NOMO-1 treated with DMSO at 0.1 percent for 48 hours (cell line): ENCODE results near the gene FAM184A.
"Not testable (repeated sequence)": the region's sequence is repeated elsewhere in the genome, so short reads cannot be mapped to it uniquely, and the experiment has no call there.

Experiments used
- DNase-seq: peaks from one replicate; lab custom pipeline; 2025; ENCODE audit not compliant: unreplicated experiment; lab: John Stamatoyannopoulos, UW

Gene FAM184A

DNA sequence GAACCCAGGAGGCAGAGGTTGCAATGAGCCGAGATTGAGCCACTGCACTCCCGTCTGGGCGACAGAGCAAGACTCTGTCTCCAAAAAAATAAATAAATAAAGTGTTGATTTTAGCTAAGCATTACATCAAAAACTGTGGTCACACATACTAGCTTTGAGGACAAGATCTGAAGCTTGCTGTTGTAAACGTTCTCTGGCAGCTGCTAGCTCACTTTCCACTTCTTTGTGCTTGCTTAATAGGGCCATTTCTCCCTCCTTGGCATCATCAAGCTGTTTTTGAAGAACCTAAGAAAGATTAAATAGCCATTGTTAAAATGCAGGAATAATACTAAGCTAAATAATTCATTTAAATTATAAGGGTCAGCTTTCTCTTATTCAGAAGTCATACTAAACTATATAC is 55.7 kb downstream of the FAM184A start:
- no peak for DNase-seq

DNA sequence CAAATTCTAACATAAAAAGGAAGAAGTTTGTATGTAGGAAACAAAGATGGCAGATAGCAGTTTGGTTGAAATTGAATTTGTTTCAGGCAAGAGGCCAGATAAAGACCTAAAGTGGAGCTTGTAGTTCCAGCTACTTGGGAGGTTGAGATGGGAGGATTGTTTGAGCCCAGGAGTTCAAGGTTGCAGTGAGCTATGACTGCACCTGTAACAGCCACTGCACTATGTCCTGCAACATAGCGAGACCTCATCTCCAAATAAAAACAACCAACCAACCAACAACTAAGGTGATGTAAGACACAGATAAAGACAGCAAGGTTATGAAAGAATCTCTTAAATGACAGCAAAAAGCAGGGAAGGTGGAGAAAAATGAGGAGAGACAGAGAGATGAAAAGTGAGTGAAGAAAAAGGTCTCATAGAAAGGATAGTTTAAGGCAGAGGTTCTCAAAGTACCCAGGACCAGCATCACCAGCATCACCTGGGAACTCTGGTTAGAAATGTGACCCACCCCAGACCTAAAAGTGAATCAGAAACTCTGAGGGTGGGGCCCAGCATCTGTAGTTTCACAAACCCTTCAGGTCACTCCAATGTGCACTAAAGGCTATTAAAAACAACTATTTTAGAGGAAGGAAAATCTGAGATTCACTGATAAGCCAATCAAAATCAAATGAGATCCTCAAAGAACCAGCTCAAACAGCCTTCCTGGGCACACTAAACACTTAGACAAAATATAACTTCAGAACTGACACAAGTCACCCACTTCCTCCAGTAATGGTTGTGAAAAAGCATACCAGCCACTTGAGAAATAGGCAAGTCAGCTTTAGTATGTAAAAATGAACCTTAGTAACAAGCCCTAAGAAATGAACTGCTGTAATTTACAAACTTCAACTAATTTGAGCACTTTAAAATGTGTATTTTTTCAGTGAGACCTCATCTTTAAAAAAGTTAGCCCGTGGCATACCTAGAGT is 57.6 kb downstream of the FAM184A start:
- no peak for DNase-seq

DNA sequence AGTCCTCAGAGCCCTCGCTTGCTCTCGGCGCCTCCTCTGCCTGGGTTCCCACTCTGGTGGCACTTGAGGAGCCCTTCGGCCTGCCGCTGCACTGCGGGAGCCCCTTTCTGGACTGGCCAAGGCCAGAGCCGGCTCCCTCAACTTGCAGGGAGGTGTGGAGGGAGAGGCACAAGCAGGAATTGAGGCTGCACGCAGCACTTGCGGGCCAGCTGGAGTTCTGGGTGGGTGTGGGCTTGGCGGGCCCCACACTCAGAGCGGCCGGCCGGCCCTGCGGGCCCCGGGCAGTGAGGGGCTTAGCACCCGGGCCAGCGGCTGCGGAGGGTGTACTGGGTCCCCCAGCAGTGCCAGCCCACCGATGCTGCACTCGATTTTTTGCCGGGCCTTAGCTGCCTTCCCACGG is 63.3 kb downstream of the FAM184A start:
- DNase-seq = not testable (repeated sequence)

DNA sequence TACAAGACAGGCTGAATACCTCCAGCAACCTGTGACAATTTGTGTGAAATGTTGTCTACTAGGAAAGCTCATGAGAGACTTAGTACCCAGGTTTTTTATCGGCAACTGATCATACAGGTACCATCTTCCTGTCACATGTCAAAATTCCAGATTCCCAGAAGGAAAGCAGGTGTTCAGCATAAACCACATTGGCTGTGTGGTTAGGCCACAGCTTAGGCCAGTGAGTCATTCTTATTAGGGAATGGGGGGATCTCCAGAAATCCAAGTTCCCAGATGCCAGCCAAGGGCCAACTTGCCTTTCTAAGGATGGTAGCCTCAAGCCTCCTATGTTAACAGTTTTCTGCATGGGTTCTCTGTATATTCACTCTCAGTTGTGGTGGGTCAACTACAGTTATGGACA is 65.9 kb downstream of the FAM184A start:
- no peak for DNase-seq

DNA sequence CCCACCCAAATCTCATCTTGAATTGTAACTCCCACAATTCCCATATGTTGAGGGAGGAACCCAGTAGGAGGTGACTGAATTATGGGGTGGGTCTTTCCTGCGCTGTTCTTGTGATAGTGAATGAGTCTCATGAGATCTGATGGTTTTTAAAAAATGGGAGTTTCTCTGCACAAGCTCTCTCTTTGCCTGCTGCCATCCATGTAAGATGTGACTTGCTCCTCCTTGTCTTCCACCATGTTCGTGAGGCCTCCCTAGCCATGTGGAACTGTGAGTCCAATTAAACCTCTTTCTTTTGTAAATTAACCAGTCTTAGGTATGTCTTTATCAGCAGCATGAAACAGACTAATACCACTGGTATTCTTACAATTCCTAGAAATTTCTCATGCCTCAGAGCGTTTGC is 69.2 kb downstream of the FAM184A start:
- not testable (repeated sequence) for DNase-seq

DNA sequence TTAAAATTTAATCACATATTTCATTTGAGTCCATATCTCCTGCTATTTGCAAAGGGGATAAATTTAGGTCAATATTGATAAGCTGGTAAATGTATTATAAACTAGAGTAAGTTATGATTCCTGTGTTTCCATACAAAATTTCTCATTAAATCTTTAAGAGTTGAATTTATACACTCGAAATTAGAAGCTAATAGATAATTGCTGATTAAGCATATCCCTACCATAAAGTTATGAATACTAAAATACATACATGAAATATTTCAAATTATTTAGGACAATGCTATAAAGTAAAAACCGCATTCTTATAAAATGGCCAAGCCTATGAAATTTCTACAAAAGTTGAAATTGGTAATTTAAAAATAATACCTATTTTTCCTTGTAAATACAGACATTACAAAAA is 71.5 kb downstream of the FAM184A start:
- no peak for DNase-seq

DNA sequence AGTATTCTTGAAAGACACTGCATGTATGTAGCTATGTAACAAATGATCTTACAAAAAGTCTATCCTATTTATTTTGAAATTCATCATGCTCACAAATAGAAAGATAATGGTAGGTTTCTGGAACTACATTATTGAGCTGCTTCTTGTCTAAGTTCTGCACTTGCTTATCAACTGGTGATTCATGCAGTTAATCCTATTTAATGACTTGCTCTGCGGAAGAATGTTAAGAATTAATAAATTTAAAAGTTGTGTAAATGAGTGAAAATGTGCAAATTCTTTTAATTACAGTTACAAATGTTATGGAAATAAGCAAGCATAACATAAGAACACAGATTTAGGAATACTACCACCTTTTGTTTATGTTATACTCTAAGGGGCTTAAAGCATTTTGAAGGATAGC is 76.4 kb downstream of the FAM184A start:
- no peak for DNase-seq

DNA sequence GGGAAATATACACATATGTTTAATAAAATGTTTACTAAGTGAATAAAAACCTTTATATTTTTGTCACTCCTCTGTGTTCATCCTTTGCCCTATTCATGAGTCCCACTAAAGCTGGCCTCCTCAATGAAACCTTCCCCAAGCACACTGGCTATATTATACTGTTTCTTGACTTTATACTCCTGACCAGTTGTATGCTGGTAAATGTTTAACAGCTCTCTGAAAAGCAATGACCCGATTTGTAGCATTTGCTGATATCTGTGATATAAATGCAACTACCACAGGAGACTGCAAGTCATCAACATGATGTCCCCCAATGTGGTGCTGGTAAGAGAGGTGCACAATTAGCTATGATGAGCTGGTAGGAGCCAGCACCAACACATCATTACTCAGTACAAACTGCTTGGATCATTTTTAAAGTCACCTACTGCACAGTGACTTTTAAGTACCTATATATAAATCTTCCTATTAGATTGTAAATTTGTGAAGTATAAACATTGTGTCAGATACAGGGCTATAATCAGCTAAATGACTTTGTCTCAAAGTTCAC is 78.9 kb downstream of the FAM184A start:
- DNase-seq = no peak

DNA sequence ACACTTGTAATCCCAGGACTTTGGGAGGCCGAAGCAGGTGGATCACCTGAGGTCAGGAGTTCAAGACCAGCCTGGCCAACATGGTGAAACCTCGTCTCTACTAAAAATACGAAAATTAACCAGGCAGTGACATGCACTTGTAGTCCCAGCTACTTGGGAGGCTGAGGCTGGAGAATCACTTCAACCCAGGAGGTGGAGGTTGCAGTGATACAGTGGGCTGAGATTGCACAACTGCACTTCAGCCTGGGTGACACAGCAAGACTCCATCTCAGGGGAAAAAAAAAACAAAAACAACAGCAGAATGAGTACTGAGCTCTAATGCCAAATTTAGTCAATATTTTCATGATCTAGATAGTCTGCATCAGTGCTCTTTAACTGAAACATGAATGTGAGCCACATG is 81.0 kb downstream of the FAM184A start:
- DNase-seq = not testable (repeated sequence)

DNA sequence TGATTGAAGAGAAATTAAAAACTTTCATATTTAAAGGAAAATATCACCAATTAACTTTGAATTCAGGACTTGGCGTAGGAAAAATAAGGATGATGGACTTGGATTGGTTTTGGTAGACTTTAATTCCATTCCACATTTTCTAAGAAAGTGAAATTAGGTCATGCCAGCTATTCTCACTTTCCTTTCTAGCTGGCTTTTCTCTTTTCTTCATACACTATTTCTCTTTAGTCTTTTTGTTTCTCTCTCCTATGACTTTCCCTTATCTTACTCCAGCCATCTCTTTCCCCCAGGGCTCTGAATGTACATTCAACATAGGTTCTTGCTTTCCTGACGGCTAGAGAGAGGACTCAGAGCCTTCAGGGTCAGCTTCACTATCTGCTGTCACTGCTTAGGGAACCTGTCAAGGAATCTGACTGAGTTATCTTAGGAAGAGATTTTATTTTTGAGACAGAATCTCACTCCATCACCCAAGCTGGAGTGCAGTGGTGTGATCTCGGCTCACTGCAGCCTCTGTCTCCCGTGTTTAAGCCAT is 82.1 kb downstream of the FAM184A start:
- no peak for DNase-seq

DNA sequence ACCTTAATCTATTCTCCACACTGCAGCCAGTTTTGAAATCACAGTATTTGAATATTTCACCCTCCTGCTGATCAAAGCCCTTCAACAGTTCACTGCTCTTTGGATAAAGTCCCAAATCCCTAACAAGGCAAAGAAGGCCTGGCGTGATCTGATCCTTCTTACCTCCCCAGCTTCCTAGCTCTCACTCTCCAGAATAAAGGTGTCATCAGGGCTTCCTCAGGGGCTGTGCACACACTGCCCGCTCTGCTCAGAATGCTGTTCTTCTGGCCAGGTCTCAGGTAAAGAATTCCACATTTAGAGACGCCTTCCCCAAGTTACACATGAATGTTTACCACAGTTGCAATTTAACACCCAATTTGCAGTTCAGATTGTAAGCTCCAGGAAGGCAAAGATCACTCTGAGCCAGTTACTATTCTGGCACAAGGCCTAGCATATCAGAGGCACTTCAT is 84.6 kb downstream of the FAM184A start:
- no peak for DNase-seq

DNA sequence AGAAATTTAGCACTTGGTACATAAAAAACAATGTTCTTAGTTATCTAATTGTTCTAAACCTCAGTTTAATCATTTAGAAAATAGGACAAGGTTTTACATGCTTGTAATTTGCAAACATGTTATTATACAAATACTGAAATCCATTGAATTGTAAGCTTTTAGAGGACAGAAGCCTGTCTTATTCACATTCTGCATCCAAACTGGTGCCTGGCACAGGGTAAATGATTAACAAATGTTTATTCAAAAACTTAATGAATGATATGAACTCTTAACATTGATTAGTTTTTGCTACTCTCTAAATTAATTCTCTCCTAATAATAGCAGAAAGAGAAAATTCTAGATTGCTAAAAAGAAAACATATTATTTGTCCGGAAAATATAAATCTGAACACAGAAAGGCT is 85.1 kb downstream of the FAM184A start:
- DNase-seq = no peak

DNA sequence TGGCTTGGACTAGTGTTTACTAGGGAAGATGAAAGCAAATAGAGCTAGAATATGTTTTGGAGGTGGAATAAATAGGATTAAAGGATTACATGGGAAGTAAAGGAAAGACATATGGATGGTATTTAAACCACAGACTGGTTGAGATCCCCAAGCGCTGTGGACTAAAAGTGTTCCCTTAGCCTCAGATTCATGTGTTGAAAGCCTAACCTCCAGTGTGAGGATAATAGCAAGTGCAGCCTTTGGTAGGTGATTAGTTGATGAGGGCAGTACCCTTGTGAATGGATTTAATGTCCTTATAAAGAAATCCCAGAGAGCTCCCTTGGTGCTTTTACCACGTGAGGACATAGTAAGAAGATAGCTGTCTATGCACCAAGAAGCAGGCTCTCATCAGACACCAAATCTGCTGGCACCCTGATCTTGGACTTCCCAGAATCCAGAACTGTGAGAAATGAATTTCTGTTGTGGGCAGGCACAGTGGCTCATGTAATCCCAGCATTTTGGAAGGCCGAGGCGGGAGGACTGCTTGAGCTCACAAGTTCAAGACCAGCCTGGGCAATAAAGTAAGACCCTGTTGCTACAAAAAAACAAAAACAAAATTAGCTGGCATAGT is 86.2 kb downstream of the FAM184A start:
- DNase-seq = no peak

DNA sequence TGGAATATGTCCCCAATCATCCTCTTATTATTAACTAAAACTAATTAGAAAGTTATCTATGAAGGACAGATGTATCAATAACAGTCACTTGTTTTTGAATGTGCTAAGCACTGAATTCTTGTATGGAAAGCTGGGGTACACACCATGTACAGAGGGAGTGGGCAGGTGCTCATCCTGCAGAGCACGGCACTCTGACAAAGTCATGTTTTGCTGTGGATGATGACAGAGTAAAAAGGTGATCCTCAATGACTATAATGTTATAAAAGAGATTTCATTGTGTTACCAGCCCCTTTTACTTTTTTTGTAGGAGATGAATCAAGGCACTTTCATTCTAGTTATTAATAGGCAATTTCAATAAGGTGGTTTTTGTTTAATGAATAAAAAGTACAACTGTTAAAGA is 92.2 kb downstream of the FAM184A start:
- no peak for DNase-seq

DNA sequence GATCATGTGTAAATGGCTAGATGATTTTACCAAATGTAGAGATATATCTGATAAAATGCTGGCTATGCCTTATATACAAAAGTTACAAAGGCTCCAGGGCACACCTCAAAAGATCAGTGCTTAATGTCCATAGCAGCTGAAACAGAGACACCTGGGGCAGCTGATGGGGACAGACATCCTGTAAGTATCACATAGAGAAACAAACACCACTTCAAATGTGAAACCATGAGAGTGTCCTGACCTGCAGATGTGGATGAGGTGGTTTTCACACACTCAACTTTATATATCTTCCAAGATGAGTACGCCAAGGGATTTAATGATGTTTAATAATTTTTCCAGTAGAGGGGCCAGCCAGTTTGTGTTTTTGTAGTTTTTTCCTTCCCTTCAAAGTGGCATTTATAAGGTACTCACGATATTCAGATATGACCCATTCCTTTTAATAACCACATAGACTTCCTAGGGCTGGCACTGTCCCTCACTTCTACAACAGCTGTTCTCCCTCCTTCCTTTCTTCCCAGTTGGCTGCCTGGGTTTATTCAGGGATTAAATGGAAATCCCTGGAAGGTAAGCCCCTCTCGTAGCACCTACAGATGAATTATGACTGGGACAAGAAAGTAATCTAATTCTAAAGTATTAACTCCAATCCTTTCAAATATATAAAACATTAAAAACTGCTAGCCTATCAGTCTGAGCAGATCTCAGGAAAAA is 93.2 kb downstream of the FAM184A start:
- no peak for DNase-seq

DNA sequence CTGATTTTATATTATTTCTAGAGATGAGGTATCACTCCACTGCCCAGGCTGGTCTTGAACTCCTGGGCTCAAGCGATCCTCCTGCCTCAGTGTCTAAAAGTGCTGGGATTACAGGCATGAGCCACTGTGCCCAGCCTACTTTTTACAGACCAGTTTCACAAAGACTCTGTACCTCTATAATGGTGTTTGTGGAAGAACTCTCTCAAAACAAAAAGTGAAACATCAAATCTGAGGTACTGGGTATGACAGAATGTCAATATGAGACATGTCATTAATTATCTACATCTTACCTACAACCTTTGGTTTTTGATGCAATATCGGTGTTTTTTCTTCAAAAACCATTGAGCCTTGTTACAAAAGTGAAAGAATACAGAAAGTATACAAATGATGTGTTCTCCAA is 94.1 kb downstream of the FAM184A start:
- DNase-seq = no peak

DNA sequence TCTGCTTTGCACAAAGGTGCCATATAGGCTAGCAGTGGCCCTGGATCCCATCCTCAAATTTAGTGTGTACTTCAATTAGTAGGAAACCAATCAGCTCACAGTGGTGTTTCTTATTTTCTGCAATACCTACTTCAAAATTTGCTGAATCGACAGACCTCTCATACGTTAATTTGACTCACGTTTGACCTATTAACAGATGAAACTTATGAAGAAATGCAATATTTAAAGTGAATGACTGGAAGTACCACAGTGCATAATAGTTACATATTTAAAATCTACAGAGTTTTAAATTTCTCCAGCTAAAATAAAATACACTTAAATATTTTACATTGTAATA is 95.9 kb downstream of the FAM184A start:
- DNase-seq = no peak

DNA sequence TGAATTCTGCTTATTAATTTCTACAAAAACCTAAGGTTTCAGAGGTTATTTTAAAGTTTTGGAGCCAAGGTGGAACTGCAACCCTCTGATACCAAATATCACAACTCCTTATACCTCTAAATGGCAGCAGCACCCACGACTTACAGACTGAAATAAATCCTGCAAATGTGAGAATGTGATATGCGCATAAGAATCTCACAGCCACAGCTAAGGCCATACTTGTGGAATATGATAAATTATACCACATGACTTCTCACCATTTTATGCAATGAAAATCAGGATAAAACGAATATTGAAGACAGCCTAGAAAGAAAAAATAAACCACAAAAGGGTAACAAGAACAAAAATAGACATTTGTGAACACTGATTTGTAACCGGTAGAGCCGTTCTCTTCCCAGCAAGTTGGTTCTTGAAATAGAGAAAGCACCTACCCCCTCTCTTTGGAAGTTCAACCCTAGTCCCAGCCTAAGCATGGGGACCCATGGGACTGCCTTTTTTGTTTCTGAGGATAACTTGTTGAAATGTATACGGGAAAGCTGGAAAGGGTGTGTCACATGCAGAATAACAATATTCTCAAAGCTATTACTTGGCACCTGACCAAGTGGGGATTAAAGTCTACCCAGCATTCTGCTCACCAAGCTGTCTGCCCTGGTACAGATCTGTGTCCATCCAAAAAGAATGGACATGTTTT is 96.4 kb downstream of the FAM184A start:
- no peak for DNase-seq

DNA sequence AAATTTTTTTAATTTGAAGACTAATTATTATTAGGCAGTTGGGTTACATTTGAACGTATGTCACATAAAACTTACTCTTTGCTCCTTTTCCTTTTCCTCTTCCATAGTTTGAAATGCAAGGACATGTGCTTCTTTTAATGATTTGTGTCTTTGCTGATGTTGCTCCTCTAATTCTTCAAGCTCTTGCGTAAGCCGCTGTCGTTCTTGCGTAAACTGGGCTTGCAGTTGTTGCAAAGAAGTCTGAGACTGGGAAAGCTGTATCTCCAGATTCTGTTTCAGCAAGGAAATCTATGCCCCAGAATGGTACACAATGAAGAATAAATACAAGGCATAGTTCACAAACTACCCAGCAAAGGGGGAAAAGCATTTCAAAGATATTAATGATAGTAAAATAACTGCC is 98.4 kb downstream of the FAM184A start:
- DNase-seq = peak; percentile 60

DNA sequence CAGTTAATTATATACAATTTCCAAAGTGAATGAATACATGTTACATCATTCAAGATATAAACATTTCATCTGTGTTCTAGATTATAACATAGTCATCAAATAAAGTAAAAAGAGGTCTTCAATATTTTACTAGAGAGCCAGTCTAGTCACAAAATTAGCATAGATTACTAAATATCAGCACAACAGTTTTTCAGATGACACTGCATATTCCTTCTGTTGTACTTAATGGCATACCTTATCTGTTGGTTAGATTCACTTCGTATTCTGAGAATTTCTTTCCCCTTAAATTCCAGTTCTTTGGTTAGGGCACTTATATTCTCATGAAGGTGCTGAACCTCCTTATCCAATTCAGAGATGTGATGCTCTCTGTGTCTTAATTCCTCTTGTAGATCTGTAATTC is 103.7 kb downstream of the FAM184A start:
- no peak for DNase-seq

DNA sequence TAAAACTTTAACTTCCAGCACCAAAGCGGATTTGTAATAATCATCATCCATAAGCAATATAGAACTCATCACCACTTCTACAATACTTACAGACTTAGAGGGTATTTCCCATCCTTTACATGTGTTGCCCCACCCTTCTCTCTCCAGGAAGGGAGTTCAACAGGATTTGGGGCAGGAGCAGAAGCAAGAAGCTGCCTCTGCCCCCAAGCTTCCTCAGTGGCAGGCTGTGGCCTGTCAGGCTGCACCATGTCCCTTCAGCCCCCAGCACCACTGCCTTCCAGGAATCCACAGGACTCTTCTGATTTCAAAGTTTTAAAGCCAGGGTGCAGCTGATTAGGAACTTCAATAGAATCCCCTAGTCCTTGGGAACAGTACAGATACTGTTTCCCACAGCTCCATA is 106.8 kb downstream of the FAM184A start:
- DNase-seq = no peak
